Measurements from ENCODE around the gene CEP192.

Gene CEP192

DNA sequence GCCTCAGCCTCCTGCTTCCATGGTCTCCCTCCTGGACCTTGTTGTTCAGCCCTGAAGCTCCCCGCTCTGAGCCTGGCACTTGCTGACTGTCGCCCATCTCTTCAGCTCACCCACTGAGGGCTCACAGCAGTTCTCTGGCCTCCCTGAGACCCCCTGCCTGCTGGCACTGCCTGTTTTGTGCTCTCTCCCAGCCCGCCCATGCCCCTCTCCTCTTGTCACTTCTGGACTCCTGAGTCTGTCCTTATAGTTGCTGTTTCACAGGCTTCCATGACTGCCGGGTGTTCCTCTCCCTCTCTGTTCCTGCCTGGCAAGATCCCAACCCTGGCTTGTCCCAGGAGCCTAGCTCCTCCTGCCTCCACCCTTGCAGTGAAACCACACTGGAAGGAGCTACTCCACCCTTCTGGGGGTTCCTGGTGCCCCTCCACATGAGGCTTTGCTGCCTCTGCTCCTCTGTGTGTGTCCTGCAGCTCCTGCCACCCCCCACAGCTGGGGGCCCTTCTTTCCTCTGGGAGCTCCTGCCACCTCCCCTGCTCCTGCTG, 110.6 kb downstream of the CEP192 start:
- no peak for DNase-seq

DNA sequence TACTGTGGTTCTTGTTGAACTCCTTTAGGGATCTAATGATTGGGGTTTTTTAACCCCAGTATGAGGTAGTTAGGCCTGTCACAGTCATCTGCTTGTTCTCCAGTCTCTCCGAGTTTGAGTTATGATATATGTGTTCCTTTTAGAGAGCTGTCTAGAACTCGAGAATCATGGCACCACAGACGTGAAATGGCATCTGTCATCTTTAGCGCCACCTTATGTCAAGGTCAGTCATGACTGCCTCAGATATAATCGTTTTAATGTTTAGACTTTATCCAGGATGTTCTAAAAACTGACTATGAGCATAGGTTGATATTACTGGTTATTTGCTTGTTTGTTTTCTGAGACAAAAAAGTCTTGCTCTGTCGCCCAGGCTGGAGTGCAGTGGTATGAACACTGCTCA, 112.2 kb downstream of the CEP192 start:
- DNase-seq: no peak

- DNase-seq: no peak
Observed at GRCh38 chr18:13105059-13105458, 113.9 kb downstream of the CEP192 start.

DNA sequence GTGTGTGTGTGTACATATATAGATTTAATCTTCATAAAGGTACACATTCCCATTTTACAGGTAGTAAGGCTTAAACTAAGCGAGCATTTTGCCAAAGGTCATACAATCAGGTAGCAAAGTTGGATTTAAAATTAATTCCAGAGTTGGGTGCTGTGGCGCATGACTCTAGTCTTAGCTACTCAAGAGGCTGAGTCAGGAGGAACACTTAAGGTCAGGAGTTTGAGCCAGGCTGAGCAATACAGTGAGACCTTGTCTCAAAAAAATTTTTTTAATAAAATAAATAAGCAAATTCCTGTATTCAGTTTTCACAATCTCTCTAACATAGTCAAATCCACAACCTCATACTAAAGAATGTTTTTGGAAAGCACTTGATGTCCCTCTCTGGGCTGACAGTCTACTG, 115.9 kb downstream of the CEP192 start:
- DNase-seq: no peak

DNA sequence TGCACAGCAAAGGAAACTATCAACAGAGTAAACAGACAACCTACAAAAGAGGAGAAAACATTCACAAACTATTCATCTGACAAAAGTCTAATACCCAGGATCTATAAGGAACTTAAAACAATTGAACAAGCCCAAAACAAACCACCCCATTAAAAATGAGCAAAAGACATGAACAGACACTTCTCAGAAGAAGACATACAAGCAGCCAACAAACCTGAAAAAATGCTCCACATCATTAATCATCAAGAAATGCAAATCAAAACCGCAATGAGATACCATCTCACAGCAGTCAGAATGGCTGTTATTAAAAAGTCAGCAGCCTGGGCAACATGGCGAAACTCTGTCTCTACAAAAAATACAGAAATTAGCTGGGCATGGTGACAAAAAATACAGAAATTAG, 117.2 kb downstream of the CEP192 start:
- DNase-seq: no peak

DNA sequence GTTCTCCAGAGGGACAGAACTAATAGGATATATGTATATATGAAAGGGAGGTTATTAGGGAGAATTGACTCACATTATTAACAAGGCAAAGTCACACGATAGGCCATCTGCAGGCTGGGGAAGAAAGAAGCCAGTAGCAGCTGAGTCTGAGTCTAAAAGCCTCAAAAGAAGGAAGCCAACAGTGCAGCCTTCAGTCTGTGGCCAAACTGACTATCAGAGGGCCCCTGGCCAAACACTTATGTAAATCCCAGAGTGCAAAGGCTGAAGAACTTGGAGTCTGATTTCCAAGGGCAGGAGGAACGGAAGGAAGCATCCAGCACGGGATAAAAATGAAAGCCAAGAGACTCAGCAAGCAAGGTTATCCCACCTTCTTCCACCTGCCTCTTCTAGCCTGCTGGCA, 119.4 kb downstream of the CEP192 start:
- no peak for DNase-seq

GRCh38 chr18:13112982-13113381, 121.8 kb downstream of the CEP192 start:
- no peak for DNase-seq

GRCh38 chr18:13120255-13120654, 129.1 kb downstream of the CEP192 start:
- DNase-seq: no peak

DNA sequence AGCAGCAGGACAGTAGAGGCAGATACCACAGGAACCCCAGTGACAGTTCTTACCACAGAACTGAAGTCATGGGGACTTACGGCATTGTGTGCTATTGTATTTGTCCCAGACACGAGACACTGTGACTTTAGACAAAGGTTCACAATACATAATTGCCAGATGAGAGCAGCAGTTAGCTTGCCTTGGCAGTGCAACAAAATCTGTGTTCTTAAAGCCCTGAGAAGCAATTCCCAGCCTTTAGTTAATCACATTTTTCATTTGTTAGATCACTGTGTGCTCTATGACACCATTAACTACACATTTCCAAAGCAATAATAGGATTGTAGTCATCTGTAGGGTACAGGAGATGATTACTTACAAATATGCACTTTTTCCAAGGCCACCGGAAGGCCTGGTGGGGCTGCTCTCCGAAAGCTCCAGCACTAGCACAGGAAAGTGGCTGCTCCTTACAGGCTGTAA, 129.8 kb downstream of the CEP192 start:
- no peak for DNase-seq

DNA sequence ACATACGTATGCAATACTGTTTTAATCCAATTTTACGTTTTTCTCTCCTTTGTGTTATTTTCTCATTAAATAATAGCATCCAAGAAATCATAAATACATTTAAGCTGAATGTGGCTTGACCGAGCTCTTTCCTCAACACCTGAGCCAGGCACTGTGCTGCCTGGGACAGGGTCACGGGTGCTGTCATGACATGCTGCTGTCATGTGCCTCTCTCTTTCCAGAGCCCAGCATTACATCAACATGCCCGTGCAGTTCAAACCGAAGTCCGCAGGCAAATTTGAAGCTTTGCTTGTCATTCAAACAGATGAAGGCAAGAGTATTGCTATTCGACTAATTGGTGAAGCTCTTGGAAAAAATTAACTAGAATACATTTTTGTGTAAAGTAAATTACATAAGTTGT, 133.2 kb downstream of the CEP192 start:
- no peak for DNase-seq

DNA sequence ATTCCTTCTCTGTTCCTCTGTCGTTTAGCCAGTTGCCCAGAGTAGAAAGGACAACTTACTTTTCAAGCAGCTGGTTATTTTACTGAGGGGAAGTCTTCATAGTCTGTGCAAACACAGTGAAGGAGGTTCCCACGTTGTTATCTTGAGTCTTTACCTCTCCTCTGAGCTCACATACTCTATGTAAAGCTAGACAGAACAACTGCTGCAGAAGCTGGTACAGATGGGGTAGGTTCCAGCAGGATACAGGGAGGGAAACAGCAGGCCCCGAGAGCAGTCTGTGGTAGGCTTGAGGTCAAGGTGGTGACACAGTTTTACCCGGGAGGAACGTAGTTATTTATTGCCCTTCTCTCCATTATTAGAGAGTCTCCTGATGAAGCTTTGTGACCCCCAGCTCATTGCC, 134.0 kb downstream of the CEP192 start:
- DNase-seq: no peak

- DNase-seq: no peak
Observed at GRCh38 chr18:13126966-13127598, 135.9 kb downstream of the CEP192 start.

DNA sequence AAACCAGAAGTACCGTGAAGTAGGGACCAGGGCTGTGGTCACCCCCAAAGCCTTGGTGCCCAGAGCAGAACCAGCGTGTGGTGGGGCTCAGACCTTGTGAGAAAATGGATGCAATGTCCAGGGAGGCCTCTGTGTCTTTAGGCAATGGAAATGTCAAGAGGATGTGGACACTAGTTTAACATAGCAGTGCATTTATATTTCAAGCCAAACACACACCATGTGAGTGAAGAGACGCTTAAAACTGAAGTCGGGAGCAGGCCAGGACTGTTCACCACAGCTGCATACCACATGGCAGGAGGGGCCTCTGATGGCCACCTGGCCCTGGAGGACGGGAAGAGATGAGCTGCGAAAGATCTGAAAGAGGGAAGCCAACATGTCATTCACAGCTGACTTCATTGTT, 140.1 kb downstream of the CEP192 start:
- no peak for DNase-seq

DNA sequence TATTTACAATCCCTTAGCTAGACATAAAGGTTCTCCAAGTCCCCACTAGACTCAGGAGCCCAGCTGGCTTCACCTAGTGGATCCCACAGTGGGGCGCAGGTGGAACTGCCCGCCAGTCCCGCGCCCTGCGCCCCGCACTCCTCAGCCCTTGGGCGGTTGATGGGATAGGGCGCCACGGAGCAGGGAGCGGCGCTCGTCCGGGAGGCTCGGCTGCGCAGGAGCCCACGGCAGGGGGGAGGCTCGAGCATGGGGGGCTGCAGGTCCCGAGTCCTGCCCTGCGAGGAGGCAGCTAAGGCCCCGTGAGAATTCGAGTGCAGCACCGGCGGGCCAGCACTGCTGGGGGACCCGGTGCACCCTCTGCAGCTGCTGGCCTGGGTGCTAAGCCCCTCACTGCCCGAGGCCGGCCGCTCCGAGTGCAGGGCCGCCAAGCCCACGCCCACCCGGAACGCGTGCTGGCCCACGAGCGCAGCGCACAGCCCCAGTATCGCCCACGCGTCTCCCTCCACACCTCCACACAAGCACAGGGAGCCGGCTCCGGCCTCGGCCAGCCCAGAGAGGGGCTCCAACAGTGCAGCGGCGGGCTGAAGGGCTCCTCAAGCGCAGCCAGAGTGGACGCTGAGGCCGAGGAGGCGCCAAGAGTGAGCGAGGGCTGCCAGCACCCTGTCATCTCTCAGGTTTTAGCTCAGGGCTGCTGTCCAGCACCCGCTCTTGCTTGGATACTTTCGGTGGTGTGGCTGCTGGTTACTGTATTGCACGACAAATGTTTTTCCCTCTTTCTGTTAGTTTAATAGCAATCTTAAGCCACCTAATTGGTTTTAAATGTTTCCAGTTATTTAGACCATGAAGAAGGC, 143.6 kb downstream of the CEP192 start:
- DNase-seq: no peak

DNA sequence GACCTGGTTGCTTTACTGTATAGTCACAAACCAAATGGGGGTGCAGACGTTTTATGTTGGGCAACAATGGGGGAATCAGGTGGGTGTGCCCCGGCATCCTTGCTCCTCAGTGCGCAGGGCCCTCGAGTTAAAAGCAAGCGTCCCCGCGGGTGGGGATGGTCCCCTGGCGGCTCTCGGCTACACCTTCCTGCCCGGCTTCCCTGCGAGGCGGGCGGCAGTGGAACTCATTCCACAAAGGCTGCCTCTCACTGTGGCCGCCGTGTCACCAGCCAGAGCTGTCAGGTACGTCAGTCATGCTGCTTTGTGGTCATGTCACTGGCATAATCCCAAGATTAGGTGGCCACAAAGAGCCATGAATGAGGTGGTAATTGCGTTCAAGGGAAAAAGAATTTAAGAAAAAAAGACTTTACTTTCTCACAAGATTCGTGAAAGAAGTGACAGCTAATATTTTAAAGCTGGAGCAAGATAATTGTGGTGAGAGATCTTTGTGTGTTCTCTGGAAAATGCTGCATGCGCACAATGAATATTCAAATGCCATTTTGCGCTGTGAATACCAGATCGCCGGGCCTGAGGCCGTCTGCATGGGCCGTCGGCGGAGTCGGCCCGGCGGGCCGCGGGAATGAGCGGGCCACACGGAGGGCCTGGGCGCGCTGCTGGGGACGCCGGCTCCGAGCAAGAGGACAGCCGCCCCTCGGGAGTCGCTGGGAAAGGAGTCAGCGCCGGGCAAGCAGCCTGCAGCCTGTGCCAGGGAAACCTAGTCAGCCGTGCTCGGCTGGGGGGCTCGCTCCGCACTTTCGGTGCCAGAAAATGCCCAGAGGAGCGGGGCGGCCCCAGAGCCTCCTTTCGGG, 145.1 kb downstream of the CEP192 start:
- no peak for DNase-seq

- DNase-seq: no peak
Observed at GRCh38 chr18:13136904-13137669, 145.9 kb downstream of the CEP192 start.

DNA sequence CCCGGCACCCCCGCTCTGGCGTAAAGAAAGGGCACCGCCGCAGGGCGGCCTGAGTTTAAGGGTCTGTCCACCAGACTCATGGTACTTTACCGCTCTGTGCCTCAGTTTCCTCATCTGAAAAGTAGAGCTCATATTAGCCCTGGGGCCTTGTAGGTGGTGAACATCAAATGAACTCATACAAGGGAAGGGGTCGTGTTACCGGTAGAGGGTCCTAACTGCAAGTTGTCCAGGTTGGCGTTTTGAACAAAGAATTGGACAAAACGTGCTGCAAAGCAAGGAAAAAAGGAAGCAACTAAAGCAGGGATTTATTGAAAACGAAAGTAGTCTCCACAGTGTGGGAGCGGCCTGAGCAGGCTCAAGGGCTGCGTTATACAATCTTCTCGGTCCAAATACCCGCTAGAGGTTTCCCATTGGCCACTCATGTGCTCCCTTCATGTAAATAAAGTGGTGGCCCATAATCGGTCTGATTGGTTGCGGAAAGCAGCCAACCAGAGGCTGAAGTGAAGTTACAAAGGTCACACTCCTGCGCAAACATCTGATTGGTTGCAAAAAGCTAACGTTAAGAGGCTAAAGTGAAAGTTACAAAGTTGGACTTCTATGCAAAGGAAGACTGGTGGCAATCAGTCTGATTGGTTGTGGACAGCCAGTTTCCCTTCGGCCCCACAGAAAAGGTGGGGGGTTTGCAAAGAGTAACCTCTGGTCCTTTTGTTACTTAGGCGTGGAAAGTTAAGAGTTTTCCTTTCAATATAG, 146.7 kb downstream of the CEP192 start:
- no peak for DNase-seq

- no peak for DNase-seq
Observed at GRCh38 chr18:13138420-13139139, 147.4 kb downstream of the CEP192 start.

DNA sequence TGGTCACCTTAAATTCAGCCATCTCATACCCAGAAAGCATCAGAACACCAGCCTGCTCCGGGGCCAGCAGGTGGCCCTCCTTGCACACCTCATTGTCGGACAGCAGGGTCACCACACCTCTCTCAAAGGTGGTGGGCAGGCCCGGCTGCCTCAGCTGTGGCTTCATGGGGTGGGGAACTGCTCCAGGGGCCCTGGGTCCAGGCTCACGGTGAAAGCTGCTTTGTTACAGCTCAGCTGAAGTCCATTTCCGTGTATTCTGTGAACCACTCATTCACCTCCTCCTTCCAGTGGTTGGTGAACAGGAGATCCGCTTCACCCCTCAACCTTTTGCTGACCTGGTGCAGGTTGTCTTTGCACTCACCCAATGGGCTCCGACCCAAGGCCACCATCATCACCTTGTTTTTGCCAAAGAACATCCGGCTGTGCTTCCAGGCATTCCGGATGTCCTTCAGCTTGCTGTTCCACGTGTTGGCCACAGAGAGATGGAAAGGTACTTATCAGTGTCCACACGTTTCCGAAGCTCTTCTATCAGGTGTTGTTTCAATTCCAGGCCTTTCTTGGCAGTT, 148.8 kb downstream of the CEP192 start:
- no peak for DNase-seq

GRCh38 chr18:13141209-13141608, 150.0 kb downstream of the CEP192 start:
- no peak for DNase-seq

All from SIG-M5 (cell line).